ENCODE results near the gene C1QA.

The C1QA gene

DNA sequence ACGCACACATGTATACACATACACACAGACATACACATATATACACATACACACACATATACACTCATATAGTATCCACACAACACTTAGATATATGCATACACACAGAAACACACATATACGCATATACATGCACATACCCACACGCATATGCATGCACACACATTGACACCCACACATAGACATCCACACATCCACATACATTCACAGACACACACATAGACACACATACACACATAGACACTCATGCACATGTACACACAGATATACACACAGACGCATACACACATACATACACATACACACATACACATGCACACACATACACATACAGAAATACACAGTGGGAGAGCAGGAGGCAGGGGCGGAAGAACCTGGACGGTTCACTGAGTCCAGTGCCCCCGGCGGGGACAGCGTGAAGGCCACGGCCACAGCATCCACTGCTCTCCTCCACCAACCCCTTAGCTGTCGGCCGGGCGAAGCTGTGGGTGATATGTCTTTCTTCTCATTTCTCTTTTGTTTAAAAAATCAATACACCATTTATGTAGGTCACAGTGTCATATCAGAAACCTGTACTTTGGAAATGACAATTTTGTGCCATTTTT, 13.8 kb downstream of the C1QA start:
- Histone ChIP-seq H3K27ac (no peak overlapping the region), H3K4me3 (no peak overlapping the region)
- TF ChIP-seq, protein P1, sequence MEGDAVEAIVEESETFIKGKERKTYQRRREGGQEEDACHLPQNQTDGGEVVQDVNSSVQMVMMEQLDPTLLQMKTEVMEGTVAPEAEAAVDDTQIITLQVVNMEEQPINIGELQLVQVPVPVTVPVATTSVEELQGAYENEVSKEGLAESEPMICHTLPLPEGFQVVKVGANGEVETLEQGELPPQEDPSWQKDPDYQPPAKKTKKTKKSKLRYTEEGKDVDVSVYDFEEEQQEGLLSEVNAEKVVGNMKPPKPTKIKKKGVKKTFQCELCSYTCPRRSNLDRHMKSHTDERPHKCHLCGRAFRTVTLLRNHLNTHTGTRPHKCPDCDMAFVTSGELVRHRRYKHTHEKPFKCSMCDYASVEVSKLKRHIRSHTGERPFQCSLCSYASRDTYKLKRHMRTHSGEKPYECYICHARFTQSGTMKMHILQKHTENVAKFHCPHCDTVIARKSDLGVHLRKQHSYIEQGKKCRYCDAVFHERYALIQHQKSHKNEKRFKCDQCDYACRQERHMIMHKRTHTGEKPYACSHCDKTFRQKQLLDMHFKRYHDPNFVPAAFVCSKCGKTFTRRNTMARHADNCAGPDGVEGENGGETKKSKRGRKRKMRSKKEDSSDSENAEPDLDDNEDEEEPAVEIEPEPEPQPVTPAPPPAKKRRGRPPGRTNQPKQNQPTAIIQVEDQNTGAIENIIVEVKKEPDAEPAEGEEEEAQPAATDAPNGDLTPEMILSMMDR (IDR thresholded peaks at IDR 0.05) = no peak
- no peak for DNase-seq (ENCODE audit: low spot score)

DNA sequence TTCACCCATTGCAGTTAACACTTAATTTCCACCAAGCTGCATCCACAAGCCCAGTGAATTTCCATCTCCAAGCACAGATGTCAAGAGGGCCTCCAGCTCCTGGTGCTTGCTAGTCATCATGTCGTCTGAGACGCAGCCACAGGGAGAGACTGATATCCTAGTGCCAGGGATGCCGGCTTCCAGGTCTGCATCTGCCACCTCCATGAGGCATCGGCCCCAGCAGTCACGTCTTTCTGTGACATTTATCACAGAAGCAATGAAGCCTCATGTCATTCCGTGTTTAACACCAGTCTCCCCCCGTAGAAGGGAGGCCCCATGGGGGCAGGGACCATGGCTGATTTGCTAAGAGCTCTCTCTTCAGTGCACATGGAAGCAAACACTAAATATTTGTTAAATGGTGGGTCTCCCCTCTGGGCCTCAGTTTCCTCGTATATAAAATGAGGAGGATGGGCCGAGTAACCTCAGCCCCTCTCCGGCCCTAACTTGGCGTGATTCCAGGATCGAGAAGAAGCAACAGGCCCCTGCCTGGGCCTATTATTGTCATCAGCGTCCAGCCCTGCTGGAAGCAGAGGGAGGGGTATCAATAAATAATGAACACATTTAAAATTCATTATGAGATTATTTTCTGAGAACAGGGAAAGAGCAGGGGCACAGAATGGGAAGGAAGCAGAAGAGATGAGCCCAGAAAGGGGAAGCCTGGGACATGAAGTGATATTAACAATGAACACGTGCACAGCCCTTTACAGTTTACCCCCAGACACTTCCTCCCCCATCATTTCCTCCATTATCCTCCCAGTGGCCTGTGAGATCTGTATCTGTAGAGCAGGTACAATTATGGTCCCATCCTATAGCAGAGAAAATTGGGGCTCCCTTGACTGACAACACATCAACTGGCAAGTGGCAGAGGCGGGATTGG, 15.8 kb downstream of the C1QA start:
- H3K4me3 ChIP-seq = no peak overlapping the region
- no peak for DNase-seq (ENCODE audit: low spot score)
- H3K27ac ChIP-seq = peak overlapping the region in 1 of 2 donors; percentile 13
- TF ChIP-seq, protein P1 (IDR thresholded peaks at IDR 0.05) = no peak

- H3K4me3 ChIP-seq = peak within 1 kb of the TSS; percentile 63
- no peak for DNase-seq (ENCODE audit: low spot score)
- H3K27ac ChIP-seq = peak within 1 kb of the TSS in 1 of 2 donors; percentile 58
- TF ChIP-seq, protein P1 (IDR thresholded peaks at IDR 0.05) = no peak
Measured at GRCh38 chr1:22652881-22653316, 16.5 kb downstream of the C1QA start, which contains the start of gene C1QB. Gene C1QB (plus strand): TSS chr1:22653236. CDS start chr1:22659463, 6,227 bp downstream.

DNA sequence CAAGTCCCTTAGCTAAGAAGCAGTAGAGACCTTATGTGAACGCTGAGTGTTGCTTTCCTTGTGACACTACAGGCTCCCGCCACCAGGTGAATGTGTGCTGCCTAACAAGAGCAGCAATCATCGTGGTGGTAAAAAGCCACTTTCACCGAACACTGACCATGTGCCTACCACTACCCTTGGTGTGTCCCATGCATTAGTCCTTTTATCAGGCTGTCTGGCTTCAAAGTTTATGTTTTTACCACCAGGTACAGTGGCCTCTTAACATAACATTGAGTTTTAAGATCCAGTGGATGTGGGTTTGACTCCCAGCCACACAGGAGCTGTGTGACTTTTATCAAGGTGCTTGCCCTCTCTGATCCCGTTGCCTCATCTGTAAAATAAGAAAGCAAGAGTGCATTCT, 18.3 kb downstream of the C1QA start:
- H3K4me3 ChIP-seq = peak overlapping the region; percentile 63
- peak overlapping the region in 1 of 2 donors; percentile 20 for H3K27ac ChIP-seq
- no peak for DNase-seq (ENCODE audit: low spot score)
- TF ChIP-seq, protein P1 (IDR thresholded peaks at IDR 0.05) = no peak

DNA sequence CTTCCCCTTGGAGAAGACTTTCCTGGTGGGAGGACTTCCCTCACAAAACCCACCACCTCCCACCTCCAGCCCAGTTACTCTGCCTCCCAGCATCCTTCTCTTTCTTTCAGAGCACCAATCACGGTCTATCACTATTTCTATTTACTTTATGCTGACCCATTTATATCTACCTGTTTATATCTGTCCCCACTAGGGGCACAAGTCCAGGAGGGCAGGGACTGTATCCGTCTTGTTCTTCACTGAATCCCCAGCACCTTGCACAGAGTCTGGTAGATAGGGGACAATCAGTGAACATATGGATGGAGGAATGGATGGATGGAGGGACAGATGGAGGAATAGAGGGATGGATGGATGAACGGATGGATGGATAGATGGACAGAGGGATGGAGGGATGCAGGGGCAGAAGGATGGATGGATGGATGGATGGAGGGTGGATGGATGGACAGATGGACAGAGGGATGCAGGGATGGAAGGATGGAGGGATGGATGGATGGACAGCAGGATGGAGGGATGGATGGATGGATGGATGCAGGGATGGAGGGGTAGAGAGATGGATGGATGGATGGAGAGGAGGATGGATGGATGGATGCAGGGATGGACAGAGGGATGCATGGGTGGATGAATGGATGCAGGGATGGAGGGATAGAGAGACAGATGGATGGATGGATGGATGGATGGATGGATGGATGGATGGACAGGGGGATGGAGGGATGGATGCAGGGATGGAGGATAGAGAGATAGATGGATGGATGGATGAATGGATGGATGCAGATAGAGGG, 22.1 kb downstream of the C1QA start:
- DNase-seq (ENCODE audit: low spot score) = no peak
- TF ChIP-seq, protein P1 (IDR thresholded peaks at IDR 0.05) = no peak
- Histone ChIP-seq H3K4me3 (peak overlapping the region; percentile 5), H3K27ac (no peak overlapping the region)

DNA sequence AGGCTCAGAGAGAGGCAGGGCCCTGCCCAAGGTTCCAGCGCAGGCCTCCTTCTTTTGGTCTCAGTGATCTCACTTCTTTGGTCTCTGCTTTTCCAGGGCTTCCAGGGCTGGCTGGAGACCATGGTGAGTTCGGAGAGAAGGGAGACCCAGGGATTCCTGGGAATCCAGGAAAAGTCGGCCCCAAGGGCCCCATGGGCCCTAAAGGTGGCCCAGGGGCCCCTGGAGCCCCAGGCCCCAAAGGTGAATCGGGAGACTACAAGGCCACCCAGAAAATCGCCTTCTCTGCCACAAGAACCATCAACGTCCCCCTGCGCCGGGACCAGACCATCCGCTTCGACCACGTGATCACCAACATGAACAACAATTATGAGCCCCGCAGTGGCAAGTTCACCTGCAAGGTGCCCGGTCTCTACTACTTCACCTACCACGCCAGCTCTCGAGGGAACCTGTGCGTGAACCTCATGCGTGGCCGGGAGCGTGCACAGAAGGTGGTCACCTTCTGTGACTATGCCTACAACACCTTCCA, 24.4 kb downstream of the C1QA start:
- Histone ChIP-seq H3K27ac (no peak overlapping the region), H3K4me3 (no peak overlapping the region)
- DNase-seq (ENCODE audit: low spot score) = no peak
- TF ChIP-seq, protein P1 (IDR thresholded peaks at IDR 0.05) = no peak
